Measurements from ENCODE around the gene USB1.

USB1 gene

DNA sequence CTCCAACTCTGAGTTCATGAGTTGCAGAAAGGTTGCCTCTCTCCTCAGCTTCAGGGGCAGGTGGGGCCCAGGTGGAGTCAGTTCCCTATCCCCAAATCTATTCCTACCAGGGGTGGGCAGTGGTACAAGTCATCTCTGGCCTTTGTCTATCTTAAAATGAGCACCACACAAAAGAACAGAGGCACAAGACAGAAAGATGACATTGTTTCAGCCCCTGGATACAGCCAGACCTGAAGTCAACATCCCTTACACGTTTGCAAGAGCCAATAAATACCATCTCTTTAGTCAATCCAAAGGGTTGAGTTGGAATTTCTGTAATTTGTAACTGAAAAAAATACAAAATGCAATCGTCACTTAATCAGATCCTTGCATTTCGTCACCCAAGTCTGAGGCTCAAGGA lies 56.6 kb downstream of the USB1 start:
- no peak for DNase-seq (ENCODE audit: low read depth in 1 of 2, low spot score in 1 of 2)
- no peak for TF ChIP-seq JUND (IDR thresholded peaks at IDR 0.05; ENCODE audit: low read depth)
- in situ Hi-C loops (cut with HindIII; ENCODE audit: low pct_unique_long_range_greater_than_20kb, low sequenced_read_pairs): no loop called here

DNA sequence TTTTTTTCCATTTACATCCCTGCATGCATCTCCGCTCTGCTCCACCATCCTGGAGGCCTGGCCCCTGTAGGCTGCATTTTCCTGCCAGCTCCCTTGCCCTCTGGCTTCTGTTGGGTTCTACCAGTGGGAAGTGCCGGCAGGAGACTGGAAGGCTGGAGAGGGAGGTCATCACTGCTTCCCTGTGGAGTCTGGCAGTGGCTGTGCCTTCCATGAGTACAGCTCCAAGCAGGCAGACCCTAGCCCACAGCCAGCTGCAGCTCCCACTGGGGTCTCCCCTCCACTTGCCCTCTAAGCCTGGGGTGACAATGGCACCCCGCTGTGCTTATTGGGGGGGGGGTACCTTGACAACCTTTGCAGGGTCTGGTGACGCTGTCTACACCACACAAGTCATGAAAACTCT lies 61.6 kb downstream of the USB1 start:
- in situ Hi-C loops (cut with HindIII; ENCODE audit: low pct_unique_long_range_greater_than_20kb, low sequenced_read_pairs): no loop called here
- DNase-seq (ENCODE audit: low read depth in 1 of 2, low spot score in 1 of 2): no peak
- no peak for TF ChIP-seq JUND (IDR thresholded peaks at IDR 0.05; ENCODE audit: low read depth)

DNA sequence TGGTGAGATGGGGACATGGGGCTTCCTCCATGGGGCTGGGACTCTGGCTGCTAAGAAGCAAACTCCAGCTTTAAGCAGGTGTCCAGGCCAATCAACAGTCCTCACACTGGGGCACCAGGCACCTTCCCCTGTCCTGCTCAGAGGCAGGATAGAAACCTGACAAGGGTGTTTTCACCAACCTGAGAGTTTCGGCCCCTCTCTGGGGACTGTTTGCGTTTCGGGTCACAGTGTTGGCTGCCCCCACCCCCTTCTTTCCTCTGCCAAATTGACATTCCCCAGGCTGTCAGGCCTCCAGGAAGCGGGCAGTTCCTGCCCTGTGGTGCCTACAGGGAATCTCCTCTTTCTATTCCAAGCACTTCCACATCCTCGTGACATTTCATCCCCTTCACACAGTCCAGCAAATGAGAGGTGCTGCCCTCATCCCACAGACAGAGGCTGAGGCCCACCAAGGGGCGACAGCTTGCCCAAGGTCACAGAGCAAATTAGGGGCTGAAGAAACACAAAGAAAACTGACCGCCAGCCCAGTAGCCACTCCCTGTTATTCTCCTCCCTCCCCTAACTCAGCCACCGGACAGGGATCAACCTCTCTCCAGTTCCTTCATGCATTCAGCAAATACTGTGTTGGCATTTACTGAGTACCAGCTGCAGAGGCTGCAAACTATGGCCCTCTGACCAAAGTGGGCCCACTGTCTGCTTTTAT lies 62.3 kb downstream of the USB1 start:
- no peak for TF ChIP-seq JUND (IDR thresholded peaks at IDR 0.05; ENCODE audit: low read depth)
- in situ Hi-C loops (cut with HindIII; ENCODE audit: low pct_unique_long_range_greater_than_20kb, low sequenced_read_pairs): no loop called here
- DNase-seq (ENCODE audit: low read depth in 1 of 2, low spot score in 1 of 2): peak in 1 of 2 experiments; percentile 15

DNA sequence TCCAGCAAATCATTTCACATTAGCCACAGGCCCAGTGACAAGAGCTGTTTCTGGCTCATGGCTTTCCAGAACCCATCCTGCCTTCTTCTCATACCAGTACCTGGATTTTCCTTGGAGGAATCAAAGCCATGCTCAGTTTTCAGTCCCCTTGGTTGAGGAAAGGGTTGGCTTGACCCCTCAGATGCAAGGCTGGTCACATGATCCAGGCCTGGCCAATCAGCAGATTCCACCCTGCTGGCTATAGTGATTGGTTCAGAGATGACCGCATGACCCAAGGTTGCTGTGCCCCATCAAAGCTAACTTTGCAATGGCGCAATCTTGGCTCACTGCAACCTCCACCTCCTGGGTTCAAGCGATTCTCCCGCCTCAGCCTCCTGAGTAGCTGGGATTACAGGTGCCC lies 69.4 kb downstream of the USB1 start:
- no peak for TF ChIP-seq JUND (IDR thresholded peaks at IDR 0.05; ENCODE audit: low read depth)
- DNase-seq (ENCODE audit: low read depth in 1 of 2, low spot score in 1 of 2): no peak
- in situ Hi-C loops (cut with HindIII; ENCODE audit: low pct_unique_long_range_greater_than_20kb, low sequenced_read_pairs): no loop called here

All from T47D (cell line).